SK-MEL-5 (cell line): ENCODE results near the gene APBB1IP. TPM values are rescaled to one million over a fixed set of nuclear protein-coding genes. Genes with fewer than 3 reads are reported as not detected.

Experiments
- small RNA-seq, 2 experiments: library from RNA; depleted of rRNA; stranded (forward); fragments of <200 nt; gene quantifications; one replicate each; pipeline ENCODE3, GENCODE V24; 2014
- total RNA-seq: library from RNA; depleted of rRNA; stranded (reverse); fragments of >200 nt; shearing (Covaris generic); gene quantifications from 2 replicates; pipeline ENCODE4 v1.2.3, GENCODE V29; 2014; rRNA removed

The APBB1IP gene
- total RNA-seq, 1 experiment from 2014 or later: not detected

Small RNA genes within 50 kb of the gene (small RNA-seq; reads per million reads assigned to genes)
- gene RNA5SP307: 0.02 to 0.05 reads per million in 2 experiments

Other genes with a start within 250 kb of the APBB1IP start
- gene GAD2, start 221.6 kb upstream of the APBB1IP start, total RNA-seq: not detected in 2 replicates